HG02981 (cell line): ENCODE results near the gene GABRP.
"Not testable (repeated sequence)": the region's sequence is repeated elsewhere in the genome, so short reads cannot be mapped to it uniquely, and the experiment has no call there.

Experiments used
- ATAC-seq: cut with Tn5 transposase; IDR thresholded peaks from one replicate; pipeline ENCODE4 v1.9.1; 2021; ENCODE audit warnings: mild to moderate bottlenecking, moderate library complexity; ENCODE audit not compliant: unreplicated experiment

GABRP gene

GRCh38 chr5:170783498-170784247 is at the start of gene GABRP:
GABRP (plus strand) TSS chr5:170783725; CDS start chr5:170788616, 4,891 bp downstream.
- no peak for ATAC-seq

GRCh38 chr5:170736966-170737365 is 46.6 kb upstream of the GABRP start:
- no peak for ATAC-seq

- no peak for ATAC-seq
These were observed 45.9 kb upstream of the GABRP start for GRCh38 chr5:170737591-170737990.

GRCh38 chr5:170738840-170739239 is 44.7 kb upstream of the GABRP start:
- no peak for ATAC-seq

- no peak for ATAC-seq
These were observed 44.1 kb upstream of the GABRP start for GRCh38 chr5:170739446-170739845.

GRCh38 chr5:170740551-170741205 is 42.8 kb upstream of the GABRP start:
- no peak for ATAC-seq

GRCh38 chr5:170741801-170742200 is 41.7 kb upstream of the GABRP start:
- ATAC-seq, result no peak

GRCh38 chr5:170743876-170744212 is 39.7 kb upstream of the GABRP start:
- ATAC-seq, result no peak

GRCh38 chr5:170745481-170746071 is 37.9 kb upstream of the GABRP start:
- no peak for ATAC-seq

- ATAC-seq, result no peak
These were observed 37.2 kb upstream of the GABRP start for GRCh38 chr5:170746075-170746960.

- no peak for ATAC-seq
These were observed 36.6 kb upstream of the GABRP start for GRCh38 chr5:170746961-170747340.

GRCh38 chr5:170747357-170747756 is 36.2 kb upstream of the GABRP start:
- no peak for ATAC-seq

- no peak for ATAC-seq
These were observed 35.7 kb upstream of the GABRP start for GRCh38 chr5:170747851-170748250.

GRCh38 chr5:170748951-170749471 is 34.5 kb upstream of the GABRP start:
- ATAC-seq, result no peak

GRCh38 chr5:170749911-170750431 is 33.6 kb upstream of the GABRP start:
- no peak for ATAC-seq

- ATAC-seq, result no peak
These were observed 32.7 kb upstream of the GABRP start for GRCh38 chr5:170750791-170751190.

GRCh38 chr5:170751631-170752030 is 31.9 kb upstream of the GABRP start:
- no peak for ATAC-seq

GRCh38 chr5:170752257-170753215 is 31.0 kb upstream of the GABRP start:
- ATAC-seq, result no peak

GRCh38 chr5:170753311-170753710 is 30.2 kb upstream of the GABRP start:
- ATAC-seq, result no peak

- not testable (repeated sequence) for ATAC-seq
These were observed 29.0 kb upstream of the GABRP start for GRCh38 chr5:170754508-170754907.
